SH-SY5Y (cell line): Measurements from ENCODE around the gene NPR2.

Source experiments
- GATA2 ChIP-seq: IDR thresholded peaks from 2 replicates; pipeline ENCODE4 v1.6.1; 2011; ENCODE audit warnings: mild to moderate bottlenecking, low read depth, low read length
- GATA3 ChIP-seq: IDR thresholded peaks from 2 replicates; pipeline ENCODE4 v1.6.1; 2011; ENCODE audit warnings: low read depth, mild to moderate bottlenecking, low read length, moderate library complexity

- TF ChIP-seq GATA2 (no peak), GATA3 (no peak)
These were observed at the start of gene NPR2 for GRCh38 chr9:35791297-35791921.
